Endothelial cell of hepatic sinusoid (primary cell): ENCODE data around the gene YDJC.
"Not testable (repeated sequence)": the region's sequence is repeated elsewhere in the genome, so short reads cannot be mapped to it uniquely, and the experiment has no call there.

Experiments
- in situ Hi-C: cut with HindIII; loops from 2 replicates; pipeline ENCODE4 v1.10.0; 2017; ENCODE audit warnings: low sequenced_read_pairs

The YDJC gene

GRCh38 chr22:21582801-21583740 is 46.8 kb downstream of the YDJC start:
- in situ Hi-C loops, result no loop called here

GRCh38 chr22:21581009-21581713 is 48.7 kb downstream of the YDJC start:
- in situ Hi-C loops, result not testable (repeated sequence)

DNA sequence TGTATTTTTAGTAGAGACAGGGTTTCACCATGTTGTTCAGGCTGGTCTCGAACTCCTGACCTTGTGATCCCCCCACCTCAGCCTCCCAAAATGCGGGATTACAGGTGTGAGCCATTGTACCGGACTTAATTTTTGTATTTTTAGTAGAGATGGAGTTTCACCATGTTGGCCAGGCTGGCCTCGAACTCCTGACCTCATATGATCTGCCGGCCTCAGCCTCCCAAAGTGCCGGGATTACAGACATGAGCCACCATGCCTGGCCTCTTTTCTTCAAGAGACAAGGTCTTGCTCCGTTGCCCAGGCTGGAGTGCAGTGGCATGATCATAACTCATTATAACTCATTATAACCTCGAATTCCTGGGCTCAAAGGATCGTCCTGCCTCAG is 49.2 kb downstream of the YDJC start:
- in situ Hi-C loops, result not testable (repeated sequence)

DNA sequence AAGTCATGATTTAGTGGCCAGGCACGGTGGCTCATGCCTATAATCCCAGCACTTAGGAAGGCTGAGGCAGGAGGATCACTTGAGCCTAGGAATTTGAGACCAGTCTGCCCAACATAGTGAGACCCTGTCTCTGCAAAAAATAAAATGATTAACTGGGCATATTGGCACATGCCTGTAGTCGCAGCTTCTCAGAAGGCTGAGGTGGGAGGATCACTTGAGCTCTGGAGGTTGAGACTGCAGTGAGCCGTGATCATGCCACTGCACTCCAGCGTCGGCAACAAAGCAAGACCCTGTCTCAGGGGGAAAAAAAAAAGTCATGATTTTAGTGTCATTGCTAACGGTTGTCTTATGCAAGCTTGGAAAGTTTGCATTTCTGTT is 50.4 kb downstream of the YDJC start:
- in situ Hi-C loops, result no loop called here
